K562 (cell line): ENCODE measurements around the gene RASSF3. TPM values are rescaled to one million over a fixed set of nuclear protein-coding genes. Genes with fewer than 3 reads are reported as not detected.

Experiments
- ATAC-seq: fragments of 200-7000 bp; cut with Tn5 transposase; 3 replicates; pipeline ENCODE4 v1.9.1; 2020; ENCODE audit warnings: moderate library complexity
- BruUV-seq: library from RNA; stranded (reverse); fragments of 400-500 nt; replicated peaks from 2 replicates; lab custom pipeline; 2021; lab: Mats Ljungman, UMichigan
- CTCF ChIA-PET: fragments of 300-600 bp; formaldehyde crosslinking; extraction: SDS; loops from one replicate; lab custom pipeline; 2021; ENCODE audit warnings: low intra/inter-chr PET ratio; lab: Yijun Ruan, JAX
- POLR2A ChIA-PET: fragments of 300-600, 350-650 bp; sonication (Branson Sonifier 250); formaldehyde crosslinking; extraction: SDS; loops from one replicate; lab custom pipeline; 2021; ENCODE audit warnings: antibody characterized with exemption, inconsistent platforms; lab: Yijun Ruan, JAX
- DNase-seq, 4 experiments: peaks; one replicate each; pipeline versions ENCODE4 v3.0.0 to v3.0.0-alpha.2; 2011 to 2018; ENCODE audit warnings: low spot score in 3 of 4, mixed read lengths in 3 of 4; ENCODE audit errors: extremely low read depth in 1 of 4
- FAIRE-seq: peaks from 2 replicates; lab custom pipeline; 2011; peaks lifted over from hg19 to GRCh38; lab: Jason Lieb, UNC
- H2AFZ ChIP-seq: 2 replicates; pipeline ENCODE4 v1.6.0; 2011; ENCODE audit warnings: low read depth, low read length, control low read depth, inconsistent platforms
- H3K27ac ChIP-seq: fragments of 200-600 bp; 3 replicates; pipeline ENCODE4 v1.8.0; 2011; ENCODE audit warnings: low read depth, mild to moderate bottlenecking, control low read depth, inconsistent platforms, low read length, moderate library complexity, mixed read lengths; ENCODE audit errors: extremely low read depth
- H3K27me3 ChIP-seq, 2 experiments: fragments of 300-600 bp in 1 of 2; 2 replicates in 1 of 2; 3 replicates in 1 of 2; pipeline versions ENCODE4 v1.6.0 to v1.8.0; 2011; ENCODE audit warnings: inconsistent platforms in 2 of 2, low read length in 2 of 2, mild to moderate bottlenecking in 1 of 2, mixed read lengths in 1 of 2, moderate library complexity in 1 of 2; ENCODE audit not compliant: control insufficient read depth in 2 of 2, insufficient read depth in 2 of 2
- H3K36me3 ChIP-seq: fragments of 300-600 bp; 3 replicates; pipeline ENCODE4 v1.8.0; 2011; ENCODE audit warnings: mild to moderate bottlenecking, low read length, inconsistent platforms; ENCODE audit not compliant: control insufficient read depth, insufficient read depth
- H3K4me1 ChIP-seq, 2 experiments: fragments of 200-600 bp in 1 of 2; replicated peaks in 1 of 2; 2 replicates in 1 of 2; 3 replicates in 1 of 2; pipeline versions ENCODE4 v1.5.1 to v1.8.0; 2011; ENCODE audit warnings: inconsistent platforms in 2 of 2, low read length in 2 of 2, mild to moderate bottlenecking in 1 of 2, mixed read lengths in 1 of 2, moderate library complexity in 1 of 2; ENCODE audit not compliant: control insufficient read depth in 2 of 2, insufficient read depth in 2 of 2
- H3K4me2 ChIP-seq: 2 replicates; pipeline ENCODE4 v1.6.1; 2011; ENCODE audit warnings: low read length, control low read depth, inconsistent platforms, mixed read lengths; ENCODE audit not compliant: insufficient read depth
- H3K4me3 ChIP-seq: fragments of 200-600 bp; sonication (generic), shearing (Covaris generic); 2 replicates; pipeline ENCODE4 v1.5.1; 2016; ENCODE audit warnings: control low read depth, inconsistent platforms
- H3K79me2 ChIP-seq: fragments of 200-600 bp; 3 replicates; pipeline ENCODE4 v1.8.0; 2011; ENCODE audit warnings: low read length, inconsistent platforms; ENCODE audit not compliant: control insufficient read depth, insufficient read depth
- H3K9ac ChIP-seq, 2 experiments: 2 replicates each; pipeline versions ENCODE4 v1.6.0 to v1.6.1; 2011; ENCODE audit warnings: low read depth in 2 of 2, low read length in 2 of 2, control low read depth in 1 of 2, inconsistent platforms in 1 of 2, mild to moderate bottlenecking in 1 of 2, mixed read lengths in 1 of 2; ENCODE audit not compliant: insufficient read depth in 1 of 2
- H3K9me1 ChIP-seq: one replicate; pipeline ENCODE4 v1.6.0; 2011; ENCODE audit warnings: inconsistent platforms, mild to moderate bottlenecking, low read length, moderate library complexity; ENCODE audit not compliant: control insufficient read depth, insufficient read depth
- H3K9me3 ChIP-seq: replicated peaks from 2 replicates; pipeline ENCODE4 v1.5.1; 2011; ENCODE audit warnings: low read depth, low read length, inconsistent platforms; ENCODE audit not compliant: control insufficient read depth, insufficient read depth
- H4K20me1 ChIP-seq: replicated peaks from 2 replicates; pipeline ENCODE4 v1.6.1; 2011; ENCODE audit warnings: low read length, inconsistent platforms, mixed read lengths; ENCODE audit not compliant: control insufficient read depth, insufficient read depth
- ARID4B ChIP-seq: sonication (generic); formaldehyde crosslinking; IDR thresholded peaks from 2 replicates; pipeline ENCODE4 v1.8.0; 2022; ENCODE audit warnings: mild to moderate bottlenecking, missing genetic modification reagents
- ARNT ChIP-seq, 2 experiments: fragments of 450-650 bp; IDR thresholded peaks; 2 replicates each; pipeline ENCODE4 v1.6.1; 2016; ENCODE audit warnings: mild to moderate bottlenecking in 1 of 2
- LCOR ChIP-seq: sonication (generic); formaldehyde crosslinking; IDR thresholded peaks from 2 replicates; pipeline ENCODE4 v1.8.0; 2022; ENCODE audit warnings: mild to moderate bottlenecking, missing genetic modification reagents
- NFE2 ChIP-seq: IDR thresholded peaks from 2 replicates; pipeline ENCODE4 v1.6.1; 2014; ENCODE audit warnings: antibody characterized with exemption, low read depth
- NFIX ChIP-seq: fragments of 250-450 bp; sonication (Bioruptor Pico); IDR thresholded peaks from 2 replicates; pipeline ENCODE4 v1.4.0; 2020; ENCODE audit warnings: low read depth, mild to moderate bottlenecking, moderate library complexity
- PRMT5 ChIP-seq: sonication (generic); formaldehyde crosslinking; IDR thresholded peaks from 2 replicates; pipeline ENCODE4 v1.5.0; 2020; ENCODE audit warnings: missing genetic modification reagents
- PTTG1 ChIP-seq: fragments of 450-650 bp; IDR thresholded peaks from 2 replicates; pipeline ENCODE4 v1.6.1; 2016; ENCODE audit warnings: low read depth, mild to moderate bottlenecking, missing genetic modification characterization, missing compliant biosample characterization
- SLC30A9 ChIP-seq: fragments of 250-450 bp; sonication (Bioruptor Pico); IDR thresholded peaks from 2 replicates; pipeline ENCODE4 v1.8.0; 2022; ENCODE audit warnings: mild to moderate bottlenecking, moderate library complexity
- SRSF7 ChIP-seq: fragments of 200-400 bp; formaldehyde crosslinking; optimal IDR thresholded peaks from 2 replicates; pipeline ENCODE3; 2017; ENCODE audit warnings: mild to moderate bottlenecking, low read depth, low read length
- TRIM25 ChIP-seq: fragments of 450-650 bp; IDR thresholded peaks from 2 replicates; pipeline ENCODE4 v1.7.0; 2016; ENCODE audit warnings: borderline replicate concordance
- TSC22D4 ChIP-seq: fragments of 450-650 bp; IDR thresholded peaks from 2 replicates; pipeline ENCODE4 v1.6.1; 2016; ENCODE audit warnings: missing genetic modification characterization, missing biosample characterization, control low read depth
- ZBTB49 ChIP-seq: sonication (generic); formaldehyde crosslinking; IDR thresholded peaks from 2 replicates; pipeline ENCODE4 v1.8.0; 2022; ENCODE audit warnings: missing genetic modification reagents, mild to moderate bottlenecking, borderline replicate concordance
- ZNF143 ChIP-seq: sonication (generic); formaldehyde crosslinking; IDR thresholded peaks from 2 replicates; pipeline ENCODE4 v1.9.0; 2022; ENCODE audit warnings: mild to moderate bottlenecking, missing genetic modification reagents
- ZNF436 ChIP-seq: fragments of 250-450, 450-650 bp; sonication (Bioruptor Pico); formaldehyde crosslinking; IDR thresholded peaks from 2 replicates; pipeline ENCODE4 v1.7.0; 2020; ENCODE audit warnings: mild to moderate bottlenecking
- ZNF785 ChIP-seq: fragments of 250-450 bp; sonication (Bioruptor Pico); IDR thresholded peaks from 2 replicates; pipeline ENCODE4 v1.4.0; 2020; ENCODE audit warnings: mild to moderate bottlenecking
- ZSCAN32 ChIP-seq: fragments of 450-650 bp; formaldehyde crosslinking; IDR thresholded peaks from 2 replicates; pipeline ENCODE4 v1.4.0; 2020; ENCODE audit warnings: mild to moderate bottlenecking, moderate library complexity
- WGBS: fragments of 100-300 bp; shearing (Covaris generic); methylation state at CpG from one replicate; pipeline ENCODE4 v1.1.6; 2016; ENCODE audit warnings: low coverage, mixed read lengths; ENCODE audit not compliant: insufficient coverage; ENCODE audit errors: missing lambda C conversion rate; 5-methylcytosine and 5-hydroxymethylcytosine counted together
- in situ Hi-C: fragments of 300-500 bp; cut with MboI; formaldehyde crosslinking; loops from 4 replicates; pipeline ENCODE4 v1.15.0; 2018; ENCODE audit warnings: inconsistent platforms, mixed read lengths
- intact Hi-C: fragments of 100-400 bp; cut with micrococcal nuclease; formaldehyde crosslinking; loops from 2 replicates; pipeline ENCODE4 v1.14.2; 2022
- polyA plus RNA-seq, 8 experiments: library from polyadenylated mRNA; depleted of rRNA in 4 of 8; stranded (reverse) in 5 of 8; unstranded in 3 of 8; fragments of >200 nt; fragmentation: Nextera tagmentation in 2 of 8; fragmentation: Illumina TruSeq in 1 of 8; extraction: Ambion mirVana in 2 of 8; extraction: Trizol in 1 of 8; gene quantifications; 2 replicates each; pipeline versions ENCODE4 v1.2.1 to v1.2.3, GENCODE V29; 2011 to 2014; ENCODE audit warnings: inconsistent platforms in 1 of 8, missing spikeins in 1 of 8
- total RNA-seq, 7 experiments: library from RNA; depleted of rRNA in 6 of 7; stranded (reverse); fragments of >200 nt in 6 of 7; fragmentation: Illumina TruSeq in 2 of 7; extraction: Trizol in 2 of 7; gene quantifications; 2 replicates each; pipeline versions ENCODE4 v1.2.1 to v1.2.3, GENCODE V29; 2011 to 2021; ENCODE audit warnings: low replicate concordance in 1 of 7

Gene RASSF3
- total and polyA plus RNA-seq, 9 of the 15 experiments (the other 6 are each of a cell fraction or from before 2014, with no cell fraction given) = 3.7 to 39.2 (median 20.2) TPM

GRCh38 chr12:64742416-64742815 lies 132.1 kb downstream of the RASSF3 start:
- CTCF ChIA-PET = no interaction called here
- no peaks in the 10 kb centered on the region for H3K79me2 ChIP-seq
- no peak overlapping the region for H3K9ac ChIP-seq
- no peak overlapping the region for H2AFZ ChIP-seq
- intact Hi-C loops = no loop called here
- H3K27ac ChIP-seq = no peak overlapping the region
- ATAC-seq (no peak), FAIRE-seq (no peak), DNase-seq (no peak)
- H3K9me3 ChIP-seq = no peaks in the 10 kb centered on the region
- 87% methylated on average over 3 of the region's 3 CpGs for WGBS
- no peaks in the 10 kb centered on the region for H4K20me1 ChIP-seq
- no peaks in the 10 kb centered on the region for H3K27me3 ChIP-seq
- H3K4me2 ChIP-seq = no peak overlapping the region
- in situ Hi-C loops = no loop called here
- BruUV-seq = no TSS peak
- peaks cover 75% of the 10 kb centered on the region for H3K36me3 ChIP-seq
- H3K4me1 ChIP-seq = no peaks in the 10 kb centered on the region
- H3K4me3 ChIP-seq = no peak overlapping the region
- TF ChIP-seq TRIM25 (no peak), SLC30A9 (CRISPR knock-in tag) (no peak), ZNF785 (no peak), ARID4B (CRISPR knock-in tag) (no peak), NFIX (CRISPR knock-in tag) (no peak), TSC22D4 (tag) (no peak), NFE2 (no peak), PTTG1 (tag) (no peak), PRMT5 (no peak), SRSF7 (no peak), ZBTB49 (CRISPR knock-in tag) (no peak), ZSCAN32 (CRISPR knock-in tag) (no peak), LCOR (CRISPR knock-in tag) (no peak), ZNF436 (CRISPR knock-in tag) (no peak), ZNF143 (CRISPR knock-in tag) (no peak), ARNT (IDR thresholded peaks at IDR 0.05) (no peak)
- POLR2A ChIA-PET = no interaction called here
- H3K9me1 ChIP-seq = no peaks in the 10 kb centered on the region
